GM10266 (cell line): ENCODE results near the gene CKAP2.

ENCODE experiments used
- DNase-seq: peaks from one replicate; pipeline ENCODE4 v3.0.0; 2012; ENCODE audit errors: extremely low spot score
- CTCF ChIP-seq: IDR thresholded peaks from 2 replicates; pipeline ENCODE4 v1.5.1; 2012; ENCODE audit warnings: mild to moderate bottlenecking, low read depth; ENCODE audit not compliant: control insufficient read depth, insufficient read depth; ENCODE audit errors: missing control alignments

CKAP2 gene

GRCh38 chr13:52447815-52448552, 7.3 kb upstream of the CKAP2 start:
- DNase-seq, result no peak
- TF ChIP-seq CTCF, result no peak

- DNase-seq, result no peak
- no peak for TF ChIP-seq CTCF
These were observed 5.8 kb upstream of the CKAP2 start for GRCh38 chr13:52449331-52450011.

GRCh38 chr13:52450012-52450792, 5.1 kb upstream of the CKAP2 start, which contains the start of gene VPS36:
TSS of gene VPS36 (minus strand) at chr13:52450634. CDS start at chr13:52450594, 40 bp downstream.
- DNase-seq, result peak; percentile 95

GRCh38 chr13:52450793-52451116, 4.5 kb upstream of the CKAP2 start:
- no peak for TF ChIP-seq CTCF
- no peak for DNase-seq

More at GRCh38 chr13:52450012-52450792, 5.1 kb upstream of the CKAP2 start, which contains the start of gene VPS36:
- peak; percentile 99 for TF ChIP-seq CTCF

- no peak for DNase-seq
- no peak for TF ChIP-seq CTCF
These were observed 4.0 kb upstream of the CKAP2 start for GRCh38 chr13:52451135-52451804.

GRCh38 chr13:52452470-52452869, 2.8 kb upstream of the CKAP2 start:
- TF ChIP-seq CTCF, result no peak

More at GRCh38 chr13:52452470-52452869, 2.8 kb upstream of the CKAP2 start:
- no peak for DNase-seq
